Islet of Langerhans (tissue), 1 donor: ENCODE data around the gene DZIP3.
"Not testable (repeated sequence)": the region's sequence is repeated elsewhere in the genome, so short reads cannot be mapped to it uniquely, and the experiment has no call there.

Source experiments
- FAIRE-seq: peaks from one replicate; lab custom pipeline; 2011; peaks lifted over from hg19 to GRCh38; lab: Jason Lieb, UNC

Gene DZIP3

GRCh38 chr3:108602249-108602934 is 12.9 kb downstream of the DZIP3 start:
- FAIRE-seq = peak; percentile 99

GRCh38 chr3:108602935-108603294 is 13.4 kb downstream of the DZIP3 start:
- FAIRE-seq = no peak

- FAIRE-seq = peak; percentile 91
Measured at GRCh38 chr3:108603691-108604090, 14.2 kb downstream of the DZIP3 start.

- FAIRE-seq = peak; percentile 86
Measured at GRCh38 chr3:108605028-108605427, 15.5 kb downstream of the DZIP3 start.

- FAIRE-seq = no peak
Measured at GRCh38 chr3:108605491-108605890, 16.0 kb downstream of the DZIP3 start.

GRCh38 chr3:108608750-108609149 is 19.2 kb downstream of the DZIP3 start:
- FAIRE-seq = no peak

- FAIRE-seq = peak; percentile 47
Measured at GRCh38 chr3:108610651-108611050, 21.1 kb downstream of the DZIP3 start.

GRCh38 chr3:108616090-108616489 is 26.6 kb downstream of the DZIP3 start:
- not testable (repeated sequence) for FAIRE-seq

- FAIRE-seq = no peak
Measured at GRCh38 chr3:108620250-108620649, 30.7 kb downstream of the DZIP3 start.

- no peak for FAIRE-seq
Measured at GRCh38 chr3:108623504-108623903, 34.0 kb downstream of the DZIP3 start.

GRCh38 chr3:108629974-108630373 is 40.5 kb downstream of the DZIP3 start:
- peak; percentile 58 for FAIRE-seq

- no peak for FAIRE-seq
Measured at GRCh38 chr3:108642526-108642925, 53.0 kb downstream of the DZIP3 start.

- no peak for FAIRE-seq
Measured at GRCh38 chr3:108645364-108645763, 55.8 kb downstream of the DZIP3 start.

GRCh38 chr3:108655664-108656063 is 66.1 kb downstream of the DZIP3 start:
- not testable (repeated sequence) for FAIRE-seq

- no peak for FAIRE-seq
Measured at GRCh38 chr3:108661699-108662098, 72.2 kb downstream of the DZIP3 start.

- peak; percentile 100 for FAIRE-seq
Measured at GRCh38 chr3:108662142-108662738, 72.7 kb downstream of the DZIP3 start.

- no peak for FAIRE-seq
Measured at GRCh38 chr3:108664266-108664665, 74.7 kb downstream of the DZIP3 start.

- FAIRE-seq = no peak
Measured at GRCh38 chr3:108667312-108667711, 77.8 kb downstream of the DZIP3 start.

GRCh38 chr3:108669208-108669607 is 79.7 kb downstream of the DZIP3 start:
- FAIRE-seq = no peak

- no peak for FAIRE-seq
Measured at GRCh38 chr3:108672701-108673100, 83.2 kb downstream of the DZIP3 start.

- no peak for FAIRE-seq
Measured at GRCh38 chr3:108673988-108674661, 84.6 kb downstream of the DZIP3 start.

GRCh38 chr3:108677811-108678210 is 88.3 kb downstream of the DZIP3 start:
- FAIRE-seq = no peak

GRCh38 chr3:108692286-108692685 is 102.8 kb downstream of the DZIP3 start:
- FAIRE-seq = not testable (repeated sequence)

GRCh38 chr3:108698461-108698860 is 108.9 kb downstream of the DZIP3 start:
- FAIRE-seq = no peak
